Measurements from ENCODE around the gene SLC6A12. TPM values are rescaled to one million over a fixed set of nuclear protein-coding genes. Genes with fewer than 3 reads are reported as not detected.

Gene SLC6A12
- total RNA-seq, 1 experiment from 2014 or later, result 0.79 TPM

GRCh38 chr12:241266-241665 is 27.3 kb upstream of the SLC6A12 start:
- peaks cover 14% of the 10 kb centered on the region for H3K36me3 Mint-ChIP-seq
- H3K9me3 Mint-ChIP-seq, result peaks cover 32% of the 10 kb centered on the region
- ChIA-PET CTCF (no interaction called here), POLR2A (no interaction called here)
- no peak for ATAC-seq
- TF ChIP-seq AR (CRISPR knock-in tag; IDR thresholded peaks at IDR 0.05) (no peak), EMX1 (CRISPR knock-in tag; IDR thresholded peaks at IDR 0.05) (no peak), SMAD3 (CRISPR knock-in tag; IDR thresholded peaks at IDR 0.05; ENCODE audit: borderline replicate concordance) (no peak), ATF1 (CRISPR knock-in tag; IDR thresholded peaks at IDR 0.05) (no peak), ZNF425 (CRISPR knock-in tag; conservative IDR thresholded peaks at IDR 0.05) (no peak), ZBTB43 (CRISPR knock-in tag; IDR thresholded peaks at IDR 0.05) (no peak), HMGA2 (CRISPR knock-in tag; IDR thresholded peaks at IDR 0.05) (no peak), IRF1 (CRISPR knock-in tag; IDR thresholded peaks at IDR 0.05) (no peak)
- H3K4me1 Mint-ChIP-seq, result no peaks in the 10 kb centered on the region
- no peak overlapping the region for H3K27ac Mint-ChIP-seq
- DNase-seq (ENCODE audit: low spot score), result no peak
- H3K27me3 Mint-ChIP-seq (ENCODE audit: low read depth), result peaks cover 4% of the 10 kb centered on the region; the same call in 1 of the 2 replicates
- no peak overlapping the region for H3K4me3 Mint-ChIP-seq

GRCh38 chr12:240566-240965 is 26.6 kb upstream of the SLC6A12 start:
- Mint-ChIP-seq H3K4me1 (no peaks in the 10 kb centered on the region), H3K27me3 (ENCODE audit: low read depth) (peaks cover 10% of the 10 kb centered on the region), H3K27ac (no peak overlapping the region), H3K36me3 (peaks cover 20% of the 10 kb centered on the region), H3K4me3 (no peak overlapping the region), H3K9me3 (peaks cover 37% of the 10 kb centered on the region)
- POLR2A ChIA-PET, result no interaction called here
- TF ChIP-seq NFYB (CRISPR knock-in tag; conservative IDR thresholded peaks at IDR 0.05; ENCODE audit: low read depth), result no peak
- TF ChIP-seq RORB (CRISPR knock-in tag; IDR thresholded peaks at IDR 0.05), result no peak
- no peak for TF ChIP-seq ESRRA (CRISPR knock-in tag; IDR thresholded peaks at IDR 0.05; ENCODE audit: borderline replicate concordance)
- no peak for TF ChIP-seq ZNF532 (CRISPR knock-in tag; IDR thresholded peaks at IDR 0.05; ENCODE audit: borderline replicate concordance)
- TF ChIP-seq KAT7 (CRISPR knock-in tag; IDR thresholded peaks at IDR 0.05; ENCODE audit: borderline replicate concordance), result no peak
- no peak for TF ChIP-seq MAX (CRISPR knock-in tag; IDR thresholded peaks at IDR 0.05)
- no peak for ATAC-seq
- CTCF ChIA-PET, result no interaction called here
- no peak for DNase-seq (ENCODE audit: low spot score)
